HG02885 (cell line): ENCODE data around the gene RPS6KA4.

ENCODE experiments used
- ATAC-seq: cut with Tn5 transposase; IDR thresholded peaks from one replicate; pipeline ENCODE4 v1.9.1; 2021; ENCODE audit warnings: mild to moderate bottlenecking; ENCODE audit not compliant: unreplicated experiment, poor library complexity

Gene RPS6KA4

GRCh38 chr11:64324692-64325469 is 34.1 kb upstream of the RPS6KA4 start:
- no peak for ATAC-seq

DNA sequence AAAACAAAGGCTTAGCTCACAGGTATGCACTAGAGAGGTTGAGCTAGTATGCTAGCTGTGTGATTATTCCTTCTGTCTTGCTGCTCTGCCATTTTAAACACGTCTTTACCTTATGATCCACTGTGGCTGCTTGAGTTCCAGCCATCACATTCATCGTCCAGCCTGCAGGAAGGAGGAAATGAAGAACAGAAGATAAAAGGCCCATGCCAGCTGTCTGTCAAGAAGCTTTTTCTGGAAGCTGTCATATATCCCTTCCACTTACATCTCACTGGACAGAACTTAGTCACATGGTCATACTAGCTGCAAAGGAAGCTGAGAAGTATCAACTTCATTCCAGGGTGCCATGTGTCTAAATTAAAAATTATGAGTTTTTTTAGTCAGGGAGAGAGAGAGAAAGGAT is 31.6 kb upstream of the RPS6KA4 start:
- no peak for ATAC-seq

DNA sequence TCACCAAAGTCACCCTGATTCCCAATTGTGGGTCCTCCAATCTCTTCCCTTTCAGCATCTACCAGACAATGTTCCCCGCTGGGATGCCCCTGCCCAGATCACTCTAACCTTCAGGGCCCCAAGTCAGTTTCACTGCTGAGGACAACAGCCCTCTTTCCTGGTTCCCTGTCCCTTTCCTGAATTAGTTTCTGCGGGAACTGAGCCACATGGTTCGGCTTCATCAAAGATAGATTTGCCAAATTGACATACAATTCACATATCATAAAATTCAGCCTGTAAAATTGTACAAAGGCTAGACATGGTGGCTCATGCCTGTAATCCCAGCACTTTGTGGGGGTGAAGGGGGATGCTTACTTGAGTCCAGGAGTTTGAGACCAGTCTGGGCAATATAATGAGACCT is 31.0 kb upstream of the RPS6KA4 start:
- no peak for ATAC-seq

- no peak for ATAC-seq
Measured at GRCh38 chr11:64330888-64331287, 28.1 kb upstream of the RPS6KA4 start.

- peak; percentile 52 for ATAC-seq
Measured at GRCh38 chr11:64331569-64332371, 27.2 kb upstream of the RPS6KA4 start.

DNA sequence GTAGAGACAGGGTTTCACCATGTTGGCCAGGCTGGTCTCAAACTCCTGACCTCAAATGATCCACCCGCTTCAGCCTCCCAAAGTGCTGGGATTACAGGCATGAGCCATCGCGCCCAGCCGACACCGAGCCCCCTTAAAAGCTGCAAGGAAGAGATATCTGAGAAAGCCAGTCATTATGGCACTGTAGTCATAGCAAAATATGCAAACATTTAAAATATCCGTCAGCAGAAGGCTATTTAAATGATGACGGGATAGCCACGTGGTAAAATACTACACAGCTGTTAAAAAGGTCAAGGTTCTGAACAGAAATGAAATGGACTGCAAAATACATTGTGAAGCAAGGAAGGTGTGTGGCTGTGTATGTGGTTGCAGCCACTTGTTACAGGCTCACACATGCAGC is 25.4 kb upstream of the RPS6KA4 start:
- no peak for ATAC-seq

GRCh38 chr11:64334764-64335735 is 23.9 kb upstream of the RPS6KA4 start:
- peak; percentile 79 for ATAC-seq

- no peak for ATAC-seq
Measured at GRCh38 chr11:64337538-64338249, 21.3 kb upstream of the RPS6KA4 start.

GRCh38 chr11:64338716-64339115 is 20.2 kb upstream of the RPS6KA4 start:
- no peak for ATAC-seq

DNA sequence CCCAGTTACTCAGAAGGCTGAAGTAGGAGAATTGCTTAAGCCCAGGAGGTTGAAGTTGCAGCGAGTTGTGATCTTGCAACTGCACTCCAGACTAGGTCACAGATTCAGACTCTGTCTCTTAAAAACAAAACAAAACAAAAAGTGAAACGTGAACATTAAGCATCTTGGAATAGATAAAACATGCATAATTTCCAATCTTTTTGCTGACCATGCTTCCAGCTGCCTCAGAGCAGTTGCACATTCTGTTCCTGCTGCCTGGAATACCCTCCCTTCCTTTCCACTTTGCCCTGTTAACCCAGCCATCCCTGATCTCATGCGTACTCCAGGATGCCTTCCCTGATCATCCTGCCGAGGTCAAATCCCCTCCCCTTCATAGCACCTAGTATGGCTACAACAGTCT is 19.7 kb upstream of the RPS6KA4 start:
- no peak for ATAC-seq

DNA sequence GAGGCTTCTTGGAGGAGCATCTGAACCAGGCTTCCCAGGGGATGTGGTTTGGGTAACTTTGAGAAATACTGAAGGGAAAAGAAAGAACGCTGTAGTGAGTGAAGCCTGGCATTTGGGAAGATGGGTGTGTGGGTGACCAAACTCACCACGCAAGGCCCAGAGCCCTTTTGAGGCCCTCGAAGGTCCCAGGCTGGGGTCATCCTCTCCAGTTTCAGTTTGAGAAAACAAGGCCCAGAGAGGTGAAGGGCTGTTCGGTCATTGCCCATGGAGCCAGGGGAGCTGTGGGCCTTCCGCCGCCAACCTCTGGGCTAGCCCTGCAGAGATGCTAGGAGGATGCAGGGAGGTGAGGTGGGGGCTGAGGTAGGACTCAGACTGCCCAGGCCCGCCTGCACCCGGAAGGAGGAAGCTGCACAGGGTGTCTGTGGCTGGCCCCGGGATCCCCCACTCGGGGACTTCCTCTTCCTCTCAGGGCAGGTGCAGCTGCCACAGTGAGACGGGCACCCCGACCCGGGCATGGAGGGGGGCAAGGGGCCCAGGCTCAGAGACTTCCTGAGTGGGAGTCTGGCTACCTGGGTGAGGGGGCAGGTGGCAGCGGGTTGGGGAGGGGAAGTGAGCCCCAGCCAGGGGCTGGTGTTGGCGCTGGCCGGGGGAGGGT is 19.1 kb upstream of the RPS6KA4 start, which contains the start of gene CCDC88B:
CCDC88B (plus strand) TSS at position 451 of the 655 bp plus-strand sequence; CDS start at position 514, 63 bp downstream.
- ATAC-seq: peak; percentile 60

DNA sequence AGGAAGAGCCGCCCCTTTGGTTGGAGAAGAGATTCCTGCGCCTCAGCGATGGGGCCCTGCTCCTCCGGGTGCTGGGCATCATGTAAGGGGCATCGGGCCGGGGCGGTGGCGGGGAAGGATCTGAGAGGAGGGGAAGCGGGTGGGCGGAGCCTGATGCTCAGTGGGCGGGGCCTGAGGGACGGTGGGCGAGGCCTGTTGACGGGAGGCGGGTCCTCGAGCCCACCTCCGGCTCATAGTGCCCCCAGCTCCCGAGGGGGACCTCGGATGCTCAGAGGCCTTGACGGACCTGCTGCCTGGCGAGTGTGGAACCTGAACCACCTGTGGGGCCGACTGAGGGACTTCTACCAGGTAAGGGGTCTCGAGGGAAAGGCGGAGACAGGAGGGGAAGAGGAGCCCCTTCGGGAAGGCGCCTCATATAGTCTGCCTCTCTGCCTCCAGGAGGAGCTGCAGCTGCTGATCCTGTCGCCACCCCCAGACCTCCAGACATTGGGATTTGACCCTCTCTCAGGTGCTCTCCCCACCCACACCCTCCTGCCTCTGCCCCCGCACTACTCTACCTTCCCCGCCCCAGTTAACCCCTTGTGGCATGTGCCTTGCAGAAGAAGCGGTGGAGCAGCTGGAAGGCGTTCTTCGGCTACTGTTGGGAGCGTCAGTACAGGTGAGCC is 18.2 kb upstream of the RPS6KA4 start:
- peak; percentile 43 for ATAC-seq

GRCh38 chr11:64341429-64341828 is 17.5 kb upstream of the RPS6KA4 start:
- ATAC-seq: no peak

DNA sequence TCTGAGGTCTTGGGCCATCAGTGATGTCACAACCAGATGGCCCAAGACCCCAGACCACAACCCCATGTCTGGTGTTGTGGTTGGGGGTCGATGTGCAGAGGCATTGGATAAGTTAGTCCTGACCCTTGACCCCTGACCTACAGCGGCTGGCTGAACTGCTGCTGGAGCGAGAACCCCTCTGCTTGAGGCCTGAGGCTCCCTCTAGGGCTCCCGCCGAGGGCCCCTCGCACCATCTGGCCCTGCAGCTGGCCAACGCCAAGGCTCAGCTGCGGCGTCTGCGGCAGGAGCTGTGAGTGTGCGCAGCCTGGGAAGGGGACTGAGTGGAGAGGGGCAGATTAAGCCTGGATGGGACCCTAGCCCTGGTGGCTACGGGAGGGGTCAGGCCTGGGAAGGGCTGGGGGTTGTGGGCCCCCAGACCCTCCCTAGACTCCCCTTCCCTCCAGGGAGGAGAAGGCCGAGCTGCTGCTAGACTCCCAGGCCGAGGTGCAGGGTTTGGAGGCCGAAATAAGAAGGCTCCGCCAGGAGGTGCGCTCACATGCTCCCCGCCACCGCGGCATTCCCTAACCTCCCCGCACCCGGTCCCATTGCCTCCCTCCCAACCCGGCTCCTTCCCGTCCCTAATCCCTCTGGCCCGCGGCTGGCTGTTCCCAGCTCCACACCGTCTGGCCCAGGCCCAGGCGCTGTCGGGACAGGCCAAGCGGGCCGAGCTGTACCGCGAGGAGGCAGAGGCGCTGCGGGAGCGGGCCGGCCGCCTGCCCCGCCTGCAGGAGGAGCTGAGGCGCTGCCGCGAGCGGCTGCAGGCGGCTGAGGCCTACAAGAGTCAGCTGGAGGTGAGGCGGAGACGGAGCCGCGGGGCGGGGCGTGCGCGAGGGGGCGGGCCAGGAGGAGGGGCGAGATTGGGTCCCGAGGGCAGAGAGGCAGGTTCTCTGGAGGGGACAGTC is 16.8 kb upstream of the RPS6KA4 start:
- ATAC-seq: peak; percentile 65

DNA sequence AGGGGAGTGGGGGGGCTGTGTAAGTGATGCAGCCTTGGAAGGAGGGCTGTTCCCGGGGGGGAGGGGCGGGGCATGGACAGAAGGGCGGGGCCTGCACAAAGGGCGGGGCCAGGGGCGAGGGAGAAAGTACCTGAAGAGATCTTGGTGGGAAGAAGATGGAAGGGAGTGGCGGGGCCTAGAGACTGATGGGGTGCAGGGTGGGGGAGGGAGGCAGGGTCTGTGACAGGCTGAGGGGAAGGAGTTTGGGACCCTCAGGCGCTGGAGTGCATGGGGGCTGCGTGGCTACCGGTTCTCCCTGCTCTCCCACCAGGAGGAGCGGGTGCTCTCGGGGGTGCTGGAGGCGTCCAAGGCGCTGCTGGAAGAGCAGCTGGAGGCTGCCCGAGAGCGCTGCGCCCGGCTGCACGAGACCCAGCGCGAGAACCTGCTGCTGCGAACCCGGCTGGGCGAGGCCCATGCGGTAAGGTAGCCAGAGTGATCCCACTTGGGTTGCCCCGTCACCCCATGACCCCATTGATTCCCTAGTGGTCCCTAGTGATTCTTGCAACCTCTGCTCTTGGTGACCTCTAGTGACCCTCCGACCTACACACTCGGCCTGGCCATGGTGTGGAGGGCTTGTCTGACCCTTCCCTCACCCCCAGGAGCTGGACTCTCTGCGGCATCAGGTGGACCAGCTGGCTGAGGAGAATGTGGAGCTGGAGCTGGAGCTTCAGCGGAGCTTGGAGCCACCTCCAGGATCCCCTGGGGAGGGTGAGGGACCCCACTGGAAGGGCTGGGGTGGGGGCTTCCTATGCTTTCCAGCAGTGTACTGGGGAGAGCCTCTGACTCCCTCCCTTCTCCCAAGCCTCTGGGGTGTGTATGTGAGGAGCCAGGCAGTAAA is 15.9 kb upstream of the RPS6KA4 start:
- ATAC-seq: no peak

- no peak for ATAC-seq
Measured at GRCh38 chr11:64343767-64344559, 15.0 kb upstream of the RPS6KA4 start.
